K562 treated with DMSO at 1 percent for 48 hours (cell line): ENCODE data around the gene FARP2. TPM values are rescaled to one million over a fixed set of nuclear protein-coding genes. Genes with fewer than 3 reads are reported as not detected.

Experiments used
- total RNA-seq: library from RNA; unstranded; fragments of 300-600 nt; gene quantifications from 2 replicates; pipeline ENCODE4 v1.2.3, GENCODE V29; 2022; ENCODE audit warnings: low replicate concordance; ENCODE audit errors: extremely low read depth

FARP2 gene
- total RNA-seq: not detected in 2 replicates

GRCh38 chr2:241355983-241356870, at the start of gene FARP2:
Gene FARP2, plus strand, starts transcription at chr2:241356285. Its CDS starts 16,823 bp downstream, at chr2:241373108.

GRCh38 chr2:241315093-241315878, 40.8 kb upstream of the FARP2 start, which contains the start of gene HDLBP:
Gene HDLBP, minus strand, starts transcription at chr2:241315672. Its CDS starts 48,803 bp downstream, at chr2:241266869.

GRCh38 chr2:241315879-241316631, 40.0 kb upstream of the FARP2 start, which contains the start of gene SEPTIN2:
Gene SEPTIN2, plus strand, starts transcription at chr2:241315925. Its CDS starts 8,308 bp downstream, at chr2:241324233.

GRCh38 chr2:241508240-241509154, 152.4 kb downstream of the FARP2 start, which contains the start of gene STK25:
Gene STK25, minus strand, starts transcription at chr2:241508584. Its CDS starts 549 bp downstream, at chr2:241508035.

Other genes with a start within 250 kb of the FARP2 start
- gene PASK, start 206.8 kb upstream of the FARP2 start, total RNA-seq: not detected in 2 replicates
- not detected in 2 replicates for gene PPP1R7, start 205.8 kb upstream of the FARP2 start, total RNA-seq
- gene ANO7, start 167.6 kb upstream of the FARP2 start, total RNA-seq: not detected in 2 replicates
- gene HDLBP, start 40.6 kb upstream of the FARP2 start, total RNA-seq: 435 TPM in 1 of 2 replicates, not detected in the other
- gene SEPTIN2, start 40.4 kb upstream of the FARP2 start, total RNA-seq: not detected in 2 replicates
- gene STK25, start 152.3 kb downstream of the FARP2 start, total RNA-seq: 745 TPM in 1 of 2 replicates, not detected in the other
- not detected in 2 replicates for gene BOK, start 202.5 kb downstream of the FARP2 start, total RNA-seq